WTC11 (cell line): Measurements from ENCODE around the gene FAM25A. TPM values are rescaled to one million over a fixed set of nuclear protein-coding genes. Genes with fewer than 3 reads are reported as not detected.
"Not testable (repeated sequence)": the region's sequence is repeated elsewhere in the genome, so short reads cannot be mapped to it uniquely, and the experiment has no call there.

Experiments used
- ATAC-seq: fragments of 200-7000 bp; cut with Tn5 transposase; 2 replicates; pipeline ENCODE4 v1.10.0; 2021; ENCODE audit warnings: mild to moderate bottlenecking, moderate library complexity
- CTCF ChIA-PET: fragments of 300-600 bp; sonication (Branson Sonifier 250); formaldehyde crosslinking; loops from one replicate; lab custom pipeline; 2021; ENCODE audit warnings: antibody characterized with exemption; lab: Charles Lee
- POLR2A ChIA-PET: fragments of 350-600 bp; sonication (Branson Sonifier 250); formaldehyde crosslinking; loops from one replicate; lab custom pipeline; 2021; ENCODE audit warnings: antibody characterized with exemption; lab: Charles Lee
- DNase-seq: peaks from one replicate; pipeline ENCODE4 v3.0.0; 2021; ENCODE audit warnings: low spot score
- H3K27ac Mint-ChIP-seq: 2 replicates; pipeline ENCODE4 v1.8.0; 2021; ENCODE audit warnings: mixed read lengths
- H3K27me3 Mint-ChIP-seq: 2 replicates; pipeline ENCODE4 v1.8.0; 2021; ENCODE audit warnings: low read depth, mild to moderate bottlenecking, moderate library complexity, mixed read lengths
- H3K36me3 Mint-ChIP-seq: 2 replicates; pipeline ENCODE4 v1.8.0; 2021; ENCODE audit warnings: mixed read lengths
- H3K4me1 Mint-ChIP-seq: 2 replicates; pipeline ENCODE4 v1.8.0; 2022; ENCODE audit warnings: mixed read lengths
- H3K4me3 Mint-ChIP-seq: 2 replicates; pipeline ENCODE4 v1.8.0; 2021; ENCODE audit warnings: mild to moderate bottlenecking, moderate library complexity, mixed read lengths
- H3K9me3 Mint-ChIP-seq: 2 replicates; pipeline ENCODE4 v1.8.0; 2021; ENCODE audit warnings: mixed read lengths
- ATF1 ChIP-seq: sonication (generic); formaldehyde crosslinking; IDR thresholded peaks from 2 replicates; pipeline ENCODE4 v1.8.1; 2023; ENCODE audit warnings: mild to moderate bottlenecking, moderate library complexity, missing genetic modification reagents
- FOXJ3 ChIP-seq: sonication (generic); formaldehyde crosslinking; IDR thresholded peaks from 2 replicates; pipeline ENCODE4 v1.9.0; 2021; ENCODE audit warnings: missing genetic modification reagents, mild to moderate bottlenecking, borderline replicate concordance
- GRHL2 ChIP-seq: fragments of 250-450 bp; sonication (Bioruptor Pico); IDR thresholded peaks from 2 replicates; pipeline ENCODE4 v1.8.0; 2022; ENCODE audit warnings: mild to moderate bottlenecking, moderate library complexity; ENCODE audit not compliant: insufficient replicate concordance, severe bottlenecking
- GTF2I ChIP-seq: fragments of 250-450 bp; sonication (Bioruptor Pico); conservative IDR thresholded peaks from 2 replicates; pipeline ENCODE4 v1.4.0; 2021; ENCODE audit warnings: mild to moderate bottlenecking
- JAZF1 ChIP-seq: fragments of 250-450 bp; sonication (Bioruptor Pico); IDR thresholded peaks from 2 replicates; pipeline ENCODE4 v1.9.0; 2021; ENCODE audit warnings: moderate library complexity, mild to moderate bottlenecking, inconsistent platforms
- TEAD1 ChIP-seq: sonication (generic); formaldehyde crosslinking; IDR thresholded peaks from 2 replicates; pipeline ENCODE4 v1.8.0; 2022; ENCODE audit warnings: mild to moderate bottlenecking, missing genetic modification reagents
- total RNA-seq: library from RNA; stranded (reverse); gene quantifications from 3 replicates; pipeline ENCODE4 v1.2.3, GENCODE V29; 2021
- TF ChIP-seq, protein P1 (sequence below): fragments of 250-450 bp; sonication (Bioruptor Pico); IDR thresholded peaks from 2 replicates; pipeline ENCODE4 v1.9.0; 2021; ENCODE audit warnings: moderate library complexity, mild to moderate bottlenecking, inconsistent platforms, borderline replicate concordance
- TF ChIP-seq, protein P2 (sequence below): sonication (generic); formaldehyde crosslinking; IDR thresholded peaks from 2 replicates; pipeline ENCODE4 v1.8.1; 2023; ENCODE audit warnings: mild to moderate bottlenecking, moderate library complexity, missing genetic modification reagents
- TF ChIP-seq, protein P3 (sequence below): sonication (generic); formaldehyde crosslinking; IDR thresholded peaks from 2 replicates; pipeline ENCODE4 v1.8.0; 2023; ENCODE audit warnings: missing genetic modification reagents, mild to moderate bottlenecking, borderline replicate concordance
- TF ChIP-seq, protein P4 (sequence below): sonication (generic); formaldehyde crosslinking; IDR thresholded peaks from 2 replicates; pipeline ENCODE4 v1.8.1; 2022; ENCODE audit warnings: low read depth, mild to moderate bottlenecking, moderate library complexity, missing genetic modification reagents, borderline replicate concordance
- TF ChIP-seq, protein P5 (sequence below): fragments of 250-450 bp; sonication (Bioruptor Pico); IDR thresholded peaks from 2 replicates; pipeline ENCODE4 v1.9.0; 2021; ENCODE audit warnings: mild to moderate bottlenecking, borderline replicate concordance

Gene FAM25A
- total RNA-seq, 1 experiment from 2014 or later: not detected

DNA sequence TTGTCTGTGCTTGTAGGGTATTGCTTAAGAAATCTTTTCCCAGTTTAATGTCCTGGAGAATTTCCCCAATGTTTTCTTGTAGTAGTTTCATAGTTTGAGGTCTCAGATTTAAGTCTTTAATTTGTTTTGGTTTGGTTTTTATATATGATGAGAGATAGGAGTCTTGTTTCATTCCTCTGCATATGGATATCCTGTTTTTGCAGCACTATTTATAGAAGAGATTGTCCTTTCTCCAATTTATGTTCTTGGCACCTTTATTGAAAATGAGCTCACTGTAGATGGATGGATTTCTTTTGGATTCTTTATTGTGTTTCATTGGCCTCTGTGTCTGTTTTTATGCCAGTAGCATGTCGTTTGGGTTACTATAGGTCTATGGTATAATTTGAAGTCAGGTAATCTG lies 31.6 kb upstream of the FAM25A start (continued):
- TF ChIP-seq GRHL2: no peak
- TF ChIP-seq, protein P1, sequence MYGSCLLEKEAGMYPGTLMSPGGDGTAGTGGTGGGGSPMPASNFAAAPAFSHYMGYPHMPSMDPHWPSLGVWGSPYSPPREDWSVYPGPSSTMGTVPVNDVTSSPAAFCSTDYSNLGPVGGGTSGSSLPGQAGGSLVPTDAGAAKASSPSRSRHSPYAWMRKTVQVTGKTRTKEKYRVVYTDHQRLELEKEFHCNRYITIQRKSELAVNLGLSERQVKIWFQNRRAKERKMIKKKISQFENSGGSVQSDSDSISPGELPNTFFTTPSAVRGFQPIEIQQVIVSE (CRISPR knock-in tag): no peak
- TF ChIP-seq, protein P2, sequence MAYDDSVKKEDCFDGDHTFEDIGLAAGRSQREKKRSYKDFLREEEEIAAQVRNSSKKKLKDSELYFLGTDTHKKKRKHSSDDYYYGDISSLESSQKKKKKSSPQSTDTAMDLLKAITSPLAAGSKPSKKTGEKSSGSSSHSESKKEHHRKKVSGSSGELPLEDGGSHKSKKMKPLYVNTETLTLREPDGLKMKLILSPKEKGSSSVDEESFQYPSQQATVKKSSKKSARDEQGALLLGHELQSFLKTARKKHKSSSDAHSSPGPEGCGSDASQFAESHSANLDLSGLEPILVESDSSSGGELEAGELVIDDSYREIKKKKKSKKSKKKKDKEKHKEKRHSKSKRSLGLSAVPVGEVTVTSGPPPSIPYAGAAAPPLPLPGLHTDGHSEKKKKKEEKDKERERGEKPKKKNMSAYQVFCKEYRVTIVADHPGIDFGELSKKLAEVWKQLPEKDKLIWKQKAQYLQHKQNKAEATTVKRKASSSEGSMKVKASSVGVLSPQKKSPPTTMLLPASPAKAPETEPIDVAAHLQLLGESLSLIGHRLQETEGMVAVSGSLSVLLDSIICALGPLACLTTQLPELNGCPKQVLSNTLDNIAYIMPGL (CRISPR knock-in tag): no peak
- TF ChIP-seq, all 79 proteins: peak for 0

DNA sequence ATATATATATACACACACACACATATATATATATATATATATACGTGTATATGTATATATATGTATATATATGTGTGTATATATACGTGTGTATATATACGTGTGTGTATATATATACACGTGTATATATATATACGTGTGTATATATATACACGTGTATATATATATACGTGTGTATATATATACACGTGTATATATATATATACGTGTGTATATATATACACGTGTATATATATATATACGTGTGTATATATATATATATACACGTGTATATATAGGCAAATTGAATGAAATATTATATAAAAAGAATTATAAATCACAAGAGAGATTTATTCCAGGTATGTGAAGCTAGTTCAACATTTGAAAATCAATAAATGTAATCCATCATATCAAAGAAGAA lies 28.7 kb upstream of the FAM25A start:
- ATAC-seq, DNase-seq, H3K27ac Mint-ChIP-seq, H3K9me3 Mint-ChIP-seq, CTCF ChIA-PET, H3K4me3 Mint-ChIP-seq, H3K27me3 Mint-ChIP-seq, POLR2A ChIA-PET, H3K36me3 Mint-ChIP-seq: not testable (repeated sequence)
- H3K4me1 Mint-ChIP-seq: peaks cover 15% of the 10 kb centered on the region

DNA sequence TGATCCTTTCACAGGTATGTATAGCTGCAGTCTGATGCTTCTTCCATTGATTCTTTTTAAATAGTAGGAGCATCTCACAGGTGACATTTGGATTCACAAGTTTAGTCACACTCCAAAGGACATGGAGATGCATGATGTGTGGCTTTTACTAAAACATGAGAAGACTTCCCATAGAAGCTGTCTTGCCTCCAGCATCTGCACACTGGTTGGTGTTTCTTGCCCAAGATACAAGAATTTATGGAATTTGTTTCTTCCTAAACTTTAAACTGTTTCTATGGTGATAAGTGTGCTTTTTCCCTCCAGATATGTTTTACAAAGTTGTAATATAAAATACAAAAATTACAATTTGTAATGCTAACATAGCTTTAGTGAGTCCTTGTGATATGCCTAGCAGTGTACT lies 27.6 kb upstream of the FAM25A start:
- ChIA-PET CTCF (no interaction called here), POLR2A (no interaction called here)
- Mint-ChIP-seq H3K27ac (no peak overlapping the region), H3K4me1 (peaks cover 10% of the 10 kb centered on the region; the same call in 1 of the 2 replicates), H3K27me3 (no peaks in the 10 kb centered on the region; the same call in 1 of the 2 replicates), H3K36me3 (no peaks in the 10 kb centered on the region), H3K4me3 (no peak overlapping the region), H3K9me3 (no peaks in the 10 kb centered on the region)
- TF ChIP-seq, protein P3, sequence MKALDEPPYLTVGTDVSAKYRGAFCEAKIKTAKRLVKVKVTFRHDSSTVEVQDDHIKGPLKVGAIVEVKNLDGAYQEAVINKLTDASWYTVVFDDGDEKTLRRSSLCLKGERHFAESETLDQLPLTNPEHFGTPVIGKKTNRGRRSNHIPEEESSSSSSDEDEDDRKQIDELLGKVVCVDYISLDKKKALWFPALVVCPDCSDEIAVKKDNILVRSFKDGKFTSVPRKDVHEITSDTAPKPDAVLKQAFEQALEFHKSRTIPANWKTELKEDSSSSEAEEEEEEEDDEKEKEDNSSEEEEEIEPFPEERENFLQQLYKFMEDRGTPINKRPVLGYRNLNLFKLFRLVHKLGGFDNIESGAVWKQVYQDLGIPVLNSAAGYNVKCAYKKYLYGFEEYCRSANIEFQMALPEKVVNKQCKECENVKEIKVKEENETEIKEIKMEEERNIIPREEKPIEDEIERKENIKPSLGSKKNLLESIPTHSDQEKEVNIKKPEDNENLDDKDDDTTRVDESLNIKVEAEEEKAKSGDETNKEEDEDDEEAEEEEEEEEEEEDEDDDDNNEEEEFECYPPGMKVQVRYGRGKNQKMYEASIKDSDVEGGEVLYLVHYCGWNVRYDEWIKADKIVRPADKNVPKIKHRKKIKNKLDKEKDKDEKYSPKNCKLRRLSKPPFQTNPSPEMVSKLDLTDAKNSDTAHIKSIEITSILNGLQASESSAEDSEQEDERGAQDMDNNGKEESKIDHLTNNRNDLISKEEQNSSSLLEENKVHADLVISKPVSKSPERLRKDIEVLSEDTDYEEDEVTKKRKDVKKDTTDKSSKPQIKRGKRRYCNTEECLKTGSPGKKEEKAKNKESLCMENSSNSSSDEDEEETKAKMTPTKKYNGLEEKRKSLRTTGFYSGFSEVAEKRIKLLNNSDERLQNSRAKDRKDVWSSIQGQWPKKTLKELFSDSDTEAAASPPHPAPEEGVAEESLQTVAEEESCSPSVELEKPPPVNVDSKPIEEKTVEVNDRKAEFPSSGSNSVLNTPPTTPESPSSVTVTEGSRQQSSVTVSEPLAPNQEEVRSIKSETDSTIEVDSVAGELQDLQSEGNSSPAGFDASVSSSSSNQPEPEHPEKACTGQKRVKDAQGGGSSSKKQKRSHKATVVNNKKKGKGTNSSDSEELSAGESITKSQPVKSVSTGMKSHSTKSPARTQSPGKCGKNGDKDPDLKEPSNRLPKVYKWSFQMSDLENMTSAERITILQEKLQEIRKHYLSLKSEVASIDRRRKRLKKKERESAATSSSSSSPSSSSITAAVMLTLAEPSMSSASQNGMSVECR (CRISPR knock-in tag): no peak
- TF ChIP-seq FOXJ3: no peak
- TF ChIP-seq JAZF1: no peak
- TF ChIP-seq GTF2I (CRISPR knock-in tag): no peak
- TF ChIP-seq, protein P4, sequence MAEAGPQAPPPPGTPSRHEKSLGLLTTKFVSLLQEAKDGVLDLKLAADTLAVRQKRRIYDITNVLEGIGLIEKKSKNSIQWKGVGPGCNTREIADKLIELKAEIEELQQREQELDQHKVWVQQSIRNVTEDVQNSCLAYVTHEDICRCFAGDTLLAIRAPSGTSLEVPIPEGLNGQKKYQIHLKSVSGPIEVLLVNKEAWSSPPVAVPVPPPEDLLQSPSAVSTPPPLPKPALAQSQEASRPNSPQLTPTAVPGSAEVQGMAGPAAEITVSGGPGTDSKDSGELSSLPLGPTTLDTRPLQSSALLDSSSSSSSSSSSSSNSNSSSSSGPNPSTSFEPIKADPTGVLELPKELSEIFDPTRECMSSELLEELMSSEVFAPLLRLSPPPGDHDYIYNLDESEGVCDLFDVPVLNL (CRISPR knock-in tag): no peak
- no peak for TF ChIP-seq ATF1
- no peak for TF ChIP-seq TEAD1
- TF ChIP-seq, protein P5, sequence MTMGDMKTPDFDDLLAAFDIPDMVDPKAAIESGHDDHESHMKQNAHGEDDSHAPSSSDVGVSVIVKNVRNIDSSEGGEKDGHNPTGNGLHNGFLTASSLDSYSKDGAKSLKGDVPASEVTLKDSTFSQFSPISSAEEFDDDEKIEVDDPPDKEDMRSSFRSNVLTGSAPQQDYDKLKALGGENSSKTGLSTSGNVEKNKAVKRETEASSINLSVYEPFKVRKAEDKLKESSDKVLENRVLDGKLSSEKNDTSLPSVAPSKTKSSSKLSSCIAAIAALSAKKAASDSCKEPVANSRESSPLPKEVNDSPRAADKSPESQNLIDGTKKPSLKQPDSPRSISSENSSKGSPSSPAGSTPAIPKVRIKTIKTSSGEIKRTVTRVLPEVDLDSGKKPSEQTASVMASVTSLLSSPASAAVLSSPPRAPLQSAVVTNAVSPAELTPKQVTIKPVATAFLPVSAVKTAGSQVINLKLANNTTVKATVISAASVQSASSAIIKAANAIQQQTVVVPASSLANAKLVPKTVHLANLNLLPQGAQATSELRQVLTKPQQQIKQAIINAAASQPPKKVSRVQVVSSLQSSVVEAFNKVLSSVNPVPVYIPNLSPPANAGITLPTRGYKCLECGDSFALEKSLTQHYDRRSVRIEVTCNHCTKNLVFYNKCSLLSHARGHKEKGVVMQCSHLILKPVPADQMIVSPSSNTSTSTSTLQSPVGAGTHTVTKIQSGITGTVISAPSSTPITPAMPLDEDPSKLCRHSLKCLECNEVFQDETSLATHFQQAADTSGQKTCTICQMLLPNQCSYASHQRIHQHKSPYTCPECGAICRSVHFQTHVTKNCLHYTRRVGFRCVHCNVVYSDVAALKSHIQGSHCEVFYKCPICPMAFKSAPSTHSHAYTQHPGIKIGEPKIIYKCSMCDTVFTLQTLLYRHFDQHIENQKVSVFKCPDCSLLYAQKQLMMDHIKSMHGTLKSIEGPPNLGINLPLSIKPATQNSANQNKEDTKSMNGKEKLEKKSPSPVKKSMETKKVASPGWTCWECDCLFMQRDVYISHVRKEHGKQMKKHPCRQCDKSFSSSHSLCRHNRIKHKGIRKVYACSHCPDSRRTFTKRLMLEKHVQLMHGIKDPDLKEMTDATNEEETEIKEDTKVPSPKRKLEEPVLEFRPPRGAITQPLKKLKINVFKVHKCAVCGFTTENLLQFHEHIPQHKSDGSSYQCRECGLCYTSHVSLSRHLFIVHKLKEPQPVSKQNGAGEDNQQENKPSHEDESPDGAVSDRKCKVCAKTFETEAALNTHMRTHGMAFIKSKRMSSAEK (CRISPR knock-in tag): no peak
- no peak for ATAC-seq
- DNase-seq: no peak
